Measurements from ENCODE around the gene MED13L. TPM values are rescaled to one million over a fixed set of nuclear protein-coding genes. Genes with fewer than 3 reads are reported as not detected.

MED13L gene
- total RNA-seq, 1 experiment from 2014 or later = 94.1 TPM

DNA sequence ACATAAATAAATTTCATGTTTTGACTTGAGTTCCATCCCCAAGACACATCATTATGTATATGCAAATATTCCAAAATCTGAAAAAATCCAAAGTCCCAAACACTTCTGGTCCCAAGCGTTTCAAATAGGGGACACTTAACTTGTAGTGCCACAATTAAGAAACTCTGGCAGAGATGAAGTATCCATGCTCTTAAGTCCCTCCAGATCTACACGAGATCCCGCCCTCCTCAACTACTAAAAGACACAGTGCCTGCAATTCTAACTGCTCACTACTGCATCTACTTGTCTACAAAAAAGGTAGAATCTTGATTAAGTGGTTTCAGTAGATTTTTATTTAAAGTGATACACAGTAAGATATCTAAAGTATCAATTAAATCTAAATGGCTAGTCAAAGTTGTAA, 97.0 kb downstream of the MED13L start:
- POLR2A ChIA-PET (ENCODE audit: low non-redundant PET) = no interaction called here
- Histone ChIP-seq H3K36me3 (ENCODE audit: insufficient read depth, low read length, poor library complexity, severe bottlenecking) (no peaks in the 10 kb centered on the region), H3K27ac (ENCODE audit: low read depth, low read length, poor library complexity, severe bottlenecking) (no peak overlapping the region), H3K4me1 (ENCODE audit: insufficient read depth, low read length, poor library complexity, severe bottlenecking) (peaks cover 37% of the 10 kb centered on the region), H3K9me3 (ENCODE audit: low read depth, low read length, poor library complexity, severe bottlenecking) (no peaks in the 10 kb centered on the region), H3K4me3 (ENCODE audit: low read depth, low read length, poor library complexity, severe bottlenecking) (no peak overlapping the region), H3K27me3 (replicated peaks; ENCODE audit: insufficient read depth, low read depth, low read length, poor library complexity) (no peaks in the 10 kb centered on the region)
- DNase-seq (ENCODE audit: low spot score) = no peak
- BruUV-seq (replicated peaks) = no TSS peak
- intact Hi-C loops (cut with micrococcal nuclease; ENCODE audit: unreplicated experiment) = no loop called here
- no peak for TF ChIP-seq EZH2 (IDR thresholded peaks at IDR 0.05; ENCODE audit: borderline replicate concordance, low read depth, low read length, poor library complexity, severe bottlenecking)
- TF ChIP-seq, protein P1, sequence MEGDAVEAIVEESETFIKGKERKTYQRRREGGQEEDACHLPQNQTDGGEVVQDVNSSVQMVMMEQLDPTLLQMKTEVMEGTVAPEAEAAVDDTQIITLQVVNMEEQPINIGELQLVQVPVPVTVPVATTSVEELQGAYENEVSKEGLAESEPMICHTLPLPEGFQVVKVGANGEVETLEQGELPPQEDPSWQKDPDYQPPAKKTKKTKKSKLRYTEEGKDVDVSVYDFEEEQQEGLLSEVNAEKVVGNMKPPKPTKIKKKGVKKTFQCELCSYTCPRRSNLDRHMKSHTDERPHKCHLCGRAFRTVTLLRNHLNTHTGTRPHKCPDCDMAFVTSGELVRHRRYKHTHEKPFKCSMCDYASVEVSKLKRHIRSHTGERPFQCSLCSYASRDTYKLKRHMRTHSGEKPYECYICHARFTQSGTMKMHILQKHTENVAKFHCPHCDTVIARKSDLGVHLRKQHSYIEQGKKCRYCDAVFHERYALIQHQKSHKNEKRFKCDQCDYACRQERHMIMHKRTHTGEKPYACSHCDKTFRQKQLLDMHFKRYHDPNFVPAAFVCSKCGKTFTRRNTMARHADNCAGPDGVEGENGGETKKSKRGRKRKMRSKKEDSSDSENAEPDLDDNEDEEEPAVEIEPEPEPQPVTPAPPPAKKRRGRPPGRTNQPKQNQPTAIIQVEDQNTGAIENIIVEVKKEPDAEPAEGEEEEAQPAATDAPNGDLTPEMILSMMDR (conservative IDR thresholded peaks at IDR 0.05; ENCODE audit: low read depth, low read length) = no peak
- CTCF ChIA-PET = interaction anchor here (0.6 kb wide), 1 partner anchor 407 kb away, joined by 5 read pairs; no protein-coding TSS in a partner anchor

DNA sequence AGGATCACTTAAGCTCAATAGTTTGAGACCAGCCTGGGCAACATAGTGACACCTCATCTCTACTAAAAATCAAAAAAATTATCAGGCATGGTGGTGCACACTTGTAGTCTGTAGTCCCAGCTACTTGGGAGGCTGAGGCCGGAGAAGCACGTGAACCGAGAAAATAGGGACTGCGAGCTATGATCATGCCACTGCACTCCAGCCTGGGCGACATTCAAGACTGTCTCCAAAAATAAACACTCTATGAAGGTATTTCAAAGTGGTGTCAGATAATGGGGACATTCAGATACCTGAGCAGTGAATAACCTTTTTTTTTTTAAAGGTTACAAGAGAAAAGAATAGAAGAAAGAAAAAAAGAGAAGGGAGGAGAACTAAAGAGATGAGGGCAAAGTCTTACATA, 98.1 kb downstream of the MED13L start:
- CTCF ChIA-PET = no interaction called here

DNA sequence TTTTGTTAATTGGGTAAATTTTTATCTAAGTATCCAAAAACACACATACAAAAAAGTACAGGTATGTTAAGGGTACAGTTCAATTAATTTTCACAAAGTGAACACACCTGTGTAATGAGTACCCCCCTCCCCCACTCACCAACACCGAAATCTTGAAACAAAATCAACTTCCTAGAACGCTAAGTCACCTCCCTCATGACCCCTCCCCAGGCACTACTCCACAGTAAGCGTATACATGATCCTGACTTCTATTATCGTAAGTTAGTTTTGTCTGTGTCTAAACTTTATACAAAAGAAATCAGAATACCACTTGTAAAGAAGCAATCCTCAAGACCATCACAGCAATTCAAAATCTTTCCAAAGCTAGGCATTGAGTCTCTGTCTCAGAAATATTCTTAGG, 100.5 kb downstream of the MED13L start:
- Histone ChIP-seq H3K27ac (ENCODE audit: low read depth, low read length, poor library complexity, severe bottlenecking) (no peak overlapping the region), H3K4me1 (ENCODE audit: insufficient read depth, low read length, poor library complexity, severe bottlenecking) (peaks cover 24% of the 10 kb centered on the region), H3K4me3 (ENCODE audit: low read depth, low read length, poor library complexity, severe bottlenecking) (no peak overlapping the region), H3K27me3 (replicated peaks; ENCODE audit: insufficient read depth, low read depth, low read length, poor library complexity) (no peaks in the 10 kb centered on the region), H3K36me3 (ENCODE audit: insufficient read depth, low read length, poor library complexity, severe bottlenecking) (no peaks in the 10 kb centered on the region), H3K9me3 (ENCODE audit: low read depth, low read length, poor library complexity, severe bottlenecking) (no peaks in the 10 kb centered on the region)
- ChIA-PET POLR2A (ENCODE audit: low non-redundant PET) (no interaction called here), CTCF (no interaction called here)
- no peak for DNase-seq (ENCODE audit: low spot score)
- intact Hi-C loops (cut with micrococcal nuclease; ENCODE audit: unreplicated experiment) = no loop called here
- BruUV-seq (replicated peaks) = no TSS peak
- no peak for TF ChIP-seq EZH2 (IDR thresholded peaks at IDR 0.05; ENCODE audit: borderline replicate concordance, low read depth, low read length, poor library complexity, severe bottlenecking)
- TF ChIP-seq, protein P1 (conservative IDR thresholded peaks at IDR 0.05; ENCODE audit: low read depth, low read length) = no peak

More for the DNA sequence above, 98.1 kb downstream of the MED13L start:
- H3K27ac ChIP-seq (ENCODE audit: low read depth, low read length, poor library complexity, severe bottlenecking) = no peak overlapping the region
- TF ChIP-seq, protein P1 (conservative IDR thresholded peaks at IDR 0.05; ENCODE audit: low read depth, low read length) = no peak
- no peak for TF ChIP-seq EZH2 (IDR thresholded peaks at IDR 0.05; ENCODE audit: borderline replicate concordance, low read depth, low read length, poor library complexity, severe bottlenecking)
- H3K27me3 ChIP-seq (replicated peaks; ENCODE audit: insufficient read depth, low read depth, low read length, poor library complexity) = no peaks in the 10 kb centered on the region
- no TSS peak for BruUV-seq (replicated peaks)
- H3K4me3 ChIP-seq (ENCODE audit: low read depth, low read length, poor library complexity, severe bottlenecking) = no peak overlapping the region
- intact Hi-C loops (cut with micrococcal nuclease; ENCODE audit: unreplicated experiment) = no loop called here
- H3K36me3 ChIP-seq (ENCODE audit: insufficient read depth, low read length, poor library complexity, severe bottlenecking) = no peaks in the 10 kb centered on the region
- DNase-seq (ENCODE audit: low spot score) = no peak
- POLR2A ChIA-PET (ENCODE audit: low non-redundant PET) = no interaction called here
- H3K9me3 ChIP-seq (ENCODE audit: low read depth, low read length, poor library complexity, severe bottlenecking) = no peaks in the 10 kb centered on the region
- peaks cover 30% of the 10 kb centered on the region for H3K4me1 ChIP-seq (ENCODE audit: insufficient read depth, low read length, poor library complexity, severe bottlenecking)

Data from A673 (cell line).